Measurements from ENCODE around the gene DAPK3. TPM values are rescaled to one million over a fixed set of nuclear protein-coding genes. Genes with fewer than 3 reads are reported as not detected.
A peak's percentile ranks its signal among the peaks of the same experiment; 100 is the strongest.

DAPK3 gene
- total RNA-seq, 1 donor, result 64.7 TPM

DNA sequence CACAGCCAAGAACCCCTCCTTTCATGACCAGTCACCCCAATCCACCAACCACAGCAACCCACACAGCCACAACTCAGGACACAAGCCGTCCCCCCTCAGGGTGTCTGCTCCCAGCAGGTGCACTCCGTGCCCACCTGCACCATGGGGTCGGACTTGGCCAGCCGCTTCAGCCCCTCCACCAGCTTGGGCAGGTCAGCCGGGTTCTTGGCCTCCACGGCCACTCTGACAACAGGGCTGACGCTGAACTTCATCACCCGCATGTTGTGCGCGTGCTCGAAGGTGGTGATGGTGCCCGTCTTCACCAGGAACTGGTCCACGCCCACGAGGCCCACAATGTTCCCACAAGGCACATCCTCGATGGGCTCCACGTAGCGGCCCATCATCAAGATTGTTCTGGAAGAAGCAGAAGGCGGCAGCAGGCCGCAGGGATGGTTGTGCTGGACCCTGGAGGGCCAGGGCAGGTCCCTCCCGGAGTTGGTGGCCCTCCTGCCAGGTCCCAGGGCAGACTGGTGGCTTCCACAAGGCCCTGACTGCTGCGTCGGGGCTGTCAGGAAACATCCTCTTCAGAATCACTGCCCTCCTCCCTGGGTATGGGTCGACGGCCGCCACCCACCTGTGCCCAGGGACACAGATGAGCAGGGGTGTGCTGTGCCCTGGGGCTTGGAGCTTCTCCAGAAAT is 8.9 kb upstream of the DAPK3 start:
- TF ChIP-seq, protein P1, sequence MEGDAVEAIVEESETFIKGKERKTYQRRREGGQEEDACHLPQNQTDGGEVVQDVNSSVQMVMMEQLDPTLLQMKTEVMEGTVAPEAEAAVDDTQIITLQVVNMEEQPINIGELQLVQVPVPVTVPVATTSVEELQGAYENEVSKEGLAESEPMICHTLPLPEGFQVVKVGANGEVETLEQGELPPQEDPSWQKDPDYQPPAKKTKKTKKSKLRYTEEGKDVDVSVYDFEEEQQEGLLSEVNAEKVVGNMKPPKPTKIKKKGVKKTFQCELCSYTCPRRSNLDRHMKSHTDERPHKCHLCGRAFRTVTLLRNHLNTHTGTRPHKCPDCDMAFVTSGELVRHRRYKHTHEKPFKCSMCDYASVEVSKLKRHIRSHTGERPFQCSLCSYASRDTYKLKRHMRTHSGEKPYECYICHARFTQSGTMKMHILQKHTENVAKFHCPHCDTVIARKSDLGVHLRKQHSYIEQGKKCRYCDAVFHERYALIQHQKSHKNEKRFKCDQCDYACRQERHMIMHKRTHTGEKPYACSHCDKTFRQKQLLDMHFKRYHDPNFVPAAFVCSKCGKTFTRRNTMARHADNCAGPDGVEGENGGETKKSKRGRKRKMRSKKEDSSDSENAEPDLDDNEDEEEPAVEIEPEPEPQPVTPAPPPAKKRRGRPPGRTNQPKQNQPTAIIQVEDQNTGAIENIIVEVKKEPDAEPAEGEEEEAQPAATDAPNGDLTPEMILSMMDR (IDR thresholded peaks at IDR 0.05; ENCODE audit: insufficient read depth, low read length), result no peak
- no peak for DNase-seq (ENCODE audit: low read depth)
- H3K4me3 ChIP-seq (ENCODE audit: low read depth, low read length), result no peak overlapping the region

DNA sequence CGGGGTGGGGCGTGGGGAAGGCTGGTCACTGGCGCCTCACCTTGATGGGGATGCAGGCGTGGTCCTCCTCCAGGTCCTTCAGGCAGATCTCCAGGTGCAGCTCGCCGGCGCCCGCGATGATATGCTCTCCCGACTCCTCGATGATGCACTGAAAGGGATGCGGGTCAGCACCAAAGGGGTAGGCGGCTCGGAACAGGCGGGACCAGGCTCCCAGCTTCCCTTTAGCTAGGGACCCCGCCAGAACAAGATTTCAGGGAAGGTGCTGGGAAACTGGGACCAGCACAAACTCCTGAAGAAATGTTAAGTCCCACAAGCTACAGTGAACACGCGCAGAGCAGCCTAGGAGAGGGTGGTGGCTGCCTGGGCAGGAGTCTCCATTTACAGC is 8.4 kb upstream of the DAPK3 start:
- TF ChIP-seq, protein P1 (IDR thresholded peaks at IDR 0.05; ENCODE audit: insufficient read depth, low read length), result no peak
- no peak for DNase-seq (ENCODE audit: low read depth)
- H3K4me3 ChIP-seq (ENCODE audit: low read depth, low read length), result no peak overlapping the region

DNA sequence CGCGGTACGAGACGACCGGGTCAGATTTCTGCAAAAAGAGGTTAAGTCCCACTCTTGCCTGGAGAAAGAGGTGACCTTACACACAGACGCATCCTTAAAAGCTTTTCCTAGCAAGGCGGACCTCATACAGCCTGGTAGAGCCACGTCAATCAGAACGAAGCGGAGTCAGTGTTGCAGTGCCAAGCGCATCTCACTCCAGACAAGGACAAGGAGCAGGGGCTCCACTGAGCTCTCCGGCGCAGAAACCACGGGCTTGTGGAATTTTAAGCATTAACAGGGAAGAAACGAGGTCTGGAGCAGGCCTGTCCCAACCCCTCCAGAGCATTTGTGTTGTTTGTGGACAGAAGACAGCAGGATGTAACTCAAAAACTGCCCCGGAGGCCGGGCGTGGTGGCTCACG is 7.2 kb upstream of the DAPK3 start:
- no peak for DNase-seq (ENCODE audit: low read depth)
- TF ChIP-seq, protein P1 (IDR thresholded peaks at IDR 0.05; ENCODE audit: insufficient read depth, low read length), result no peak
- no peak overlapping the region for H3K4me3 ChIP-seq (ENCODE audit: low read depth, low read length)

DNA sequence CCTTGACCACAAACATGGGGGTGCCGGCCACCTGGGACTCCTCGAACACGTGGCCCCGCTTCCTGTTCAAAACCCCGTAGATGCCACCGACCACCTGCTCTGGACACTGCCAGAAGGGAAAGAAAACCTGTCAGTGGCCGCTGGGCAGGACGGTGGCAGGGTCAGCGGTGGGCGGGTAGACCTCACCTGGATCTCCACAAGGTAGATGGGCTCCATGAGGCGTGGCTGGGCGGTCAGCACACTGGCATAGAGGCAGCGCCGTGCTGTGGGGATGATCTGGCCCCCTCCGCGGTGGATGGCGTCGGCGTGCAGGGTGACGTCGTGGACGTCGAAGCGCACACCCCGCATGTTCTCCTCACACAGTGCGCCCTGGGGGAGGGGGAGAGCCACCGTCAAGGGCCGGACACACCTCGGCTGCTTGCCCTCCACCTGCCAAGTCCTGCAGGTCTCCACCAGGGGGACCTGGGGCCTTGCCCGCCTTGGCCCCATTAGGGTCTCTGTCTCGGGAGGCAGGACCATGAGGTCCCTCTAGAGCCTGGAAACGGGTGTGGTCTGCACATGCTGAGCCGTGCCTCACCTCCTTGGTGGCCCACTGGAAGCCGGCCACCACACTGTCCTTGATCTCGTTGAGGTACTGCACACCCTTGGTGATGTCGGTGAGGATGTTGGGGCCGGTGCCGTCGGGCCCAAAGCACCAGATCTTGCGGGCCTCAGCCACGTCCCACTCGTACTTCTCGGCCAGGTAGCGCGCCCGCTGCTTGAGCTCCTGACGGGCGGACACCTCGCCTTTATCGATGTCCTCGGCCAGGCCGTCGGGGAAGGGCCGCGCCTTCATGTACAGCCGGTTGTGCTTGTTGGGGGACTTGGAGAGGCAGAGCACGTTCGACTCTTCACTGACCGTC is 6.6 kb upstream of the DAPK3 start:
- TF ChIP-seq, protein P1 (IDR thresholded peaks at IDR 0.05; ENCODE audit: insufficient read depth, low read length), result peak; percentile 34
- no peak for DNase-seq (ENCODE audit: low read depth)
- H3K4me3 ChIP-seq (ENCODE audit: low read depth, low read length), result no peak overlapping the region

DNA sequence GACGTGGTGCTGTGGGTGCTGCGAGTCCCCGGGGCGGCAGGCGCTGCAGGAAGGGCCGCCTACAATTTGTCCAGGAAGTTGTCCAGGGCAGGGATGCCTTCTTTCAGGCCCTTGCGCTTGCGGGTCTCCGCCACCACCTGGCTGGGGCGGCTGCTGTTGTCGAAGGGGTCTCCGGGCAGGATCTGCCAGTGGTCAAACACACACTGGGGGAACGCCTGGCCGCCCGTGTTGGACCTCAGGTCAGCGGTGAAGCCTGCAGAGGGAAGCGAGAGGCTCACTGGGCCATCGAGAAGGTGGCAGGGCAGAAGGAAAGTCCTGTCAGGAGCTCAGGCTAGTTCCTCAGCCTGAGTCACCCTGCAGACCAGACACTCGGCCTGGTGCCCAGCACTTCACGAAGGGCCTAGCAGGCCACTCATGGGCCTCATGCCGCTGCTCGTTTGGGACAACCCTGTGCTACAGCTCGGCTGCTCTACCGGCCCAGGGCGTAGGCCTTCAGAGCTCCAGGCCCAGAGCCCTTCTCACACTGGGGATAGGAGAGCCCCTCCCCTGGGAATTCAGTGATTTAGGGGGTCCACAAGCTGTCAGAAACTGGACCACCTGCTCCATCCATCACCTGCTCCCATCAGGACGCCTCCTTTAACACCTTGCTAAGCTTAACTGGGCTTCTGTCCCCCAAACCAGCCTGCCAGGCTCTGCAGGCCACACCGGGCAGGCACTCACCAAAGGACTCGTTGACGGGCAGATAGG is 5.8 kb upstream of the DAPK3 start:
- DNase-seq (ENCODE audit: low read depth), result no peak

DNA sequence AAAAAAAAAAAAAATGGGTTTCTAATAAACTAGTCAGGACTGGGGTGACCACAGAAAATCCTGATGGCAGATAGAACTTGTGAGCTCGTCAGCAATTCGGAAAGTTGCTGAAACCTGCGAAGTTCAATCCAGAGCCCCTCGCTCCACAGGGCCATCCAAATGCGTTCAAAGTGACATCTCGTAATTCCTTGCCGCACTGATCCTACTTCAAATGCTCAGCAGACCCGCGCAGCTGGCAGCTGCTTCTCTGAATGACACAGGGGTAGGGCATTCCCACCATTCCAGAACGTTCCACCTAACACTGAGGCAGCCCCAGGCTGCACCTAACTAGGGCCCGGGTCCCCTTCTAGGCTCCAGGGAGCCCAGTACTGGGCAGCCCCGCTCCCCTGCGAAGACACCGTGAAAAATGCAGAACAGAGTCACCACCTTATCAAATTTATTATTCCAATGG is 4.8 kb upstream of the DAPK3 start:
- TF ChIP-seq, protein P1 (IDR thresholded peaks at IDR 0.05; ENCODE audit: insufficient read depth, low read length), result no peak
- DNase-seq (ENCODE audit: low read depth), result no peak

More for the DNA sequence above, 5.8 kb upstream of the DAPK3 start:
- TF ChIP-seq, protein P1 (IDR thresholded peaks at IDR 0.05; ENCODE audit: insufficient read depth, low read length), result no peak
- H3K4me3 ChIP-seq (ENCODE audit: low read depth, low read length), result no peak overlapping the region

More for the DNA sequence above, 4.8 kb upstream of the DAPK3 start:
- H3K4me3 ChIP-seq (ENCODE audit: low read depth, low read length), result no peak overlapping the region

All from fibroblast of the aortic adventitia (primary cell).